Neutrophil (primary cell): ENCODE measurements around the gene SURF1.

ENCODE experiments used
- H3K27ac ChIP-seq: fragments of 200-600 bp; sonication (generic); 2 replicates; pipeline ENCODE4 v1.5.1; 2016; ENCODE audit warnings: mild to moderate bottlenecking, moderate library complexity
- H3K27me3 ChIP-seq: fragments of 200-600 bp; sonication (generic); 2 replicates; pipeline ENCODE4 v1.6.0; 2016; ENCODE audit warnings: mild to moderate bottlenecking
- H3K36me3 ChIP-seq: fragments of 200-600 bp; sonication (generic); 2 replicates; pipeline ENCODE4 v1.5.1; 2017
- H3K4me1 ChIP-seq, 2 experiments: fragments of 200-600 bp in 1 of 2; sonication (generic) in 1 of 2; 1 replicate in 1 of 2; 2 replicates in 1 of 2; pipeline versions ENCODE4 v1.5.1 to v1.6.1; 2013 to 2016; ENCODE audit warnings: low read depth in 1 of 2, low read length in 1 of 2, mild to moderate bottlenecking in 1 of 2, moderate library complexity in 1 of 2; ENCODE audit not compliant: control insufficient read depth in 1 of 2, insufficient read depth in 1 of 2
- H3K4me3 ChIP-seq, 2 experiments: fragments of 200-600 bp in 1 of 2; sonication (generic) in 1 of 2; 1 replicate in 1 of 2; 2 replicates in 1 of 2; pipeline ENCODE4 v1.5.1; 2013 to 2016; ENCODE audit warnings: low read depth in 1 of 2, low read length in 1 of 2, mild to moderate bottlenecking in 1 of 2, moderate library complexity in 1 of 2
- H3K9me3 ChIP-seq: fragments of 200-600 bp; sonication (generic); 2 replicates; pipeline ENCODE4 v1.5.1; 2016
- CTCF ChIP-seq: fragments of 200-600 bp; sonication (generic); IDR thresholded peaks from 2 replicates; pipeline ENCODE4 v1.5.1; 2016; ENCODE audit warnings: antibody characterized with exemption

Gene SURF1

GRCh38 chr9:133309608-133310007 is 46.7 kb downstream of the SURF1 start:
- Histone ChIP-seq H3K36me3 (no peaks in the 10 kb centered on the region), H3K4me1 (no peaks in the 10 kb centered on the region), H3K27me3 (no peaks in the 10 kb centered on the region), H3K9me3 (no peaks in the 10 kb centered on the region), H3K27ac (no peak overlapping the region), H3K4me3 (no peak overlapping the region)
- no peak for TF ChIP-seq CTCF

GRCh38 chr9:133307301-133307700 is 49.0 kb downstream of the SURF1 start:
- no peaks in the 10 kb centered on the region for H3K4me1 ChIP-seq
- no peaks in the 10 kb centered on the region for H3K27me3 ChIP-seq
- H3K4me3 ChIP-seq = no peak overlapping the region
- no peak for TF ChIP-seq CTCF
- no peaks in the 10 kb centered on the region for H3K9me3 ChIP-seq
- no peaks in the 10 kb centered on the region for H3K36me3 ChIP-seq
- no peak overlapping the region for H3K27ac ChIP-seq

DNA sequence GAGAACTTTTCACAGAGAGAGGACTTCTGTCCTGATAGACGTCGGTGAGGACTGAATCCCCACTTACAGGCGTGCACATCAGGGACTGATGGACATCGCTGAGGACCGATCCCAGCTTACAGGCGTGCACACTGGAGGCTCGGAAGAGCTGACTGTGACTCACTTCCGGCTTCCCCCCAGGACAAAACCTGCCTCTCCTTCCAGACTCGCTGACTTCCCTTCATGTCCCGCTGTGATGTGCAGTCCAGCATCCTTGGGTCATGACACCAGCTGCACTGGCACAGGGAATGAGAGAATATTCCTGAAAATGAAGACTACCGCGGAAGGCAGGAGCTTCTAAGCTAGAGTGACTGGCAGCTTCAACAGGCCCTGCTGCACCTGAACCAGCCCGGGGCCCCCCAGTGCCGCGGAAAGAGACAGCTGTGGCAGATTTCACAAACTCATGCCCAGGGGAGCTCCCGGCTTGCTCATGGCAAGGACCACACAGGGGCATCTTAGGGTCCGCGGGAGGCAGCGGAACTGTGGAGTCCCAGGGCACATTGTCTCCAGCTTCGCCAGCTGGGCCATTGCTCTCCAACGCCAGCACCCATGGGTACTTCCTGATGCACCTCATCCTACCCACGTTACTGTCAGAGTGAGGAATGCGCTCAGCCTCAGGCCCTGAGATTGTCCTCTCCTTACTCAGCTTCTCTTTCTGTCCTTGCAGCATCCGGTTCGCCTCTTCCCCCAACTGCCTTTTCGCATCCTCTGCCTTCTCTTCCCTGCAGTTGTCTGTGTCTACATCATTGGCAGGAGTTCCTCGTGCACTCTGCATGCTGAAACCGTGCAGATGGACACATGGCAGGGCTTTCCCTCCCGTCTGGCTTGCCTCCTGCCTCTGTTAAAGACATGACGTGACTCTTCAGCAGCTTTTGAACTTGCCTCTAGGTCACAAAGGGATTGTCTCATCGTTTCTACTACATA is 49.8 kb downstream of the SURF1 start:
- no peaks in the 10 kb centered on the region for H3K27me3 ChIP-seq
- H3K4me1 ChIP-seq = no peaks in the 10 kb centered on the region
- H3K36me3 ChIP-seq = no peaks in the 10 kb centered on the region
- no peak overlapping the region for H3K4me3 ChIP-seq
- H3K9me3 ChIP-seq = no peaks in the 10 kb centered on the region
- no peak for TF ChIP-seq CTCF
- H3K27ac ChIP-seq = no peak overlapping the region

DNA sequence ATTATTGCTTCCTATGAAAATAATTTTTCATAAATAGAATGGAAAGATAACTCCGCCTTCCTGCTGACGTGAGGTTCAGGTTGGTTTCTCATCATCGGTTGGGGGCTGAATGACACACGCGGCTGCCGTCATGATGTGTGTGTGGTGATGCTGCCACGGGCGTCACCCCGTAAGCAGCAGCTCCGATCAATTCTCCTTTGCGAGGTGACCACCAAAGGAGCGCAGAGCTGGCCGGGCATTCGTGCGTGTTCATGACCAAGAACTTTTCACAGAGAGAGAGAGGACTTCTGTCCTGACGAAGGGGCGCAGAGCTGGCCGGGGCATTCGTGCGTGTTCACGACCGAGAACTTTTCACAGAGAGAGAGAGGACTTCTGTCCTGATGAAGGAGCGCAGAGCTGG is 50.6 kb downstream of the SURF1 start:
- no peaks in the 10 kb centered on the region for H3K36me3 ChIP-seq
- H3K4me1 ChIP-seq = no peaks in the 10 kb centered on the region
- no peaks in the 10 kb centered on the region for H3K9me3 ChIP-seq
- no peaks in the 10 kb centered on the region for H3K27me3 ChIP-seq
- no peak overlapping the region for H3K27ac ChIP-seq
- no peak for TF ChIP-seq CTCF
- no peak overlapping the region for H3K4me3 ChIP-seq

- Histone ChIP-seq H3K4me1 (no peaks in the 10 kb centered on the region), H3K36me3 (no peaks in the 10 kb centered on the region), H3K9me3 (no peaks in the 10 kb centered on the region), H3K27ac (no peak overlapping the region), H3K4me3 (no peak overlapping the region), H3K27me3 (no peaks in the 10 kb centered on the region)
- TF ChIP-seq CTCF = no peak
These were observed 51.6 kb downstream of the SURF1 start for GRCh38 chr9:133304477-133305377.
